Skeletal muscle satellite cell (primary cell): ENCODE data around the gene SERPINA10. TPM values are rescaled to one million over a fixed set of nuclear protein-coding genes. Genes with fewer than 3 reads are reported as not detected.

Source experiments
- H3K27me3 ChIP-seq: 2 replicates; pipeline ENCODE4 v1.7.0; 2013; ENCODE audit warnings: low read length; ENCODE audit not compliant: control insufficient read depth, insufficient read depth
- H3K36me3 ChIP-seq: 2 replicates; pipeline ENCODE4 v1.7.0; 2013; ENCODE audit warnings: mild to moderate bottlenecking, control low read depth, low read length; ENCODE audit not compliant: insufficient read depth
- H3K4me1 ChIP-seq: 2 replicates; pipeline ENCODE4 v1.7.0; 2013; ENCODE audit warnings: low read length; ENCODE audit not compliant: control insufficient read depth, insufficient read depth
- H3K4me2 ChIP-seq: 2 replicates; pipeline ENCODE4 v1.7.0; 2013; ENCODE audit warnings: mild to moderate bottlenecking, low read length
- H3K4me3 ChIP-seq: 2 replicates; pipeline ENCODE4 v1.7.0; 2013; ENCODE audit warnings: low read length
- H3K9ac ChIP-seq: 2 replicates; pipeline ENCODE4 v1.7.0; 2013; ENCODE audit warnings: mild to moderate bottlenecking, low read depth, low read length, moderate library complexity
- H3K9me3 ChIP-seq: replicated peaks from 2 replicates; pipeline ENCODE4 v1.7.0; 2013; ENCODE audit warnings: mild to moderate bottlenecking, control low read depth, low read length
- total RNA-seq: library from RNA; depleted of rRNA; stranded (reverse); fragments of >200 nt; gene quantifications from 2 replicates; pipeline ENCODE4 v1.2.3, GENCODE V29; 2012; rRNA removed

The SERPINA10 gene, protein sequence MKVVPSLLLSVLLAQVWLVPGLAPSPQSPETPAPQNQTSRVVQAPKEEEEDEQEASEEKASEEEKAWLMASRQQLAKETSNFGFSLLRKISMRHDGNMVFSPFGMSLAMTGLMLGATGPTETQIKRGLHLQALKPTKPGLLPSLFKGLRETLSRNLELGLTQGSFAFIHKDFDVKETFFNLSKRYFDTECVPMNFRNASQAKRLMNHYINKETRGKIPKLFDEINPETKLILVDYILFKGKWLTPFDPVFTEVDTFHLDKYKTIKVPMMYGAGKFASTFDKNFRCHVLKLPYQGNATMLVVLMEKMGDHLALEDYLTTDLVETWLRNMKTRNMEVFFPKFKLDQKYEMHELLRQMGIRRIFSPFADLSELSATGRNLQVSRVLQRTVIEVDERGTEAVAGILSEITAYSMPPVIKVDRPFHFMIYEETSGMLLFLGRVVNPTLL
- total RNA-seq, result not detected in 2 replicates

DNA sequence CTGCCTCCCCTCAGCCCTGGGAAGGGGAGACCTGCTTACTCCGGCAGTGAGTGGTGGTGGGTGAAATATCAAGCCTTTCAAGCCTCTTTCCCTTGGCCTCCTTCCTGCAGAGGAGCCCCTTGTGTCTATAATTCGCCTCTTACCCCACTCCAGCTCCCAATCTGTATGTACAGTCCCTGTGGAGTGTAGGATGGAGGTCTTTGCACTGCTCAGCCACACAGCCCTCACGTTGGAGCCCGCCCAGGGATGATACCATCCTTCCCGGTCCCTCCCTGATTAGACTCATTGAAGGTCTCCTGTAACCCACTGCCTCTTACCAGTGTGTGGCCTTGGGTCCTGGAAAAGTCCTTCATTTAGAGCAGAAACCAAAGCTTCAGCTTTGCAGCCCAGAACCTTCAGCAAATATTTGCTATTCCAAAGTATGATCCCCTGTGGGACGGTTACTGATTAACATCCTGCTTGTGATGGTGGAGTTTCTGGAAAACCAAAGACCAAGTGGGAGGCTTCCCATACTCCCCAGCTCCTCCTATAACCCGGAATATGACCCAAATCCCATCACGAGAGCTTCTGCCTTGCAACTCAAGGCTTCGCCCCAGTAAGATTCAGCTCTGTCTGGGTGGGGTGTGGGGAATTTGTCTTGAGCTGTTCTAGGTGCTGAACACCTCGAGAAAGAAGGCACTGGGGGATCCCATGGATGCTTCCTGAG lies at the start of gene SERPINA10:
Gene SERPINA10 (minus strand): TSS at position 397 of the 706 bp plus-strand sequence. CDS start 2,675 bp downstream, outside the sequence.
- Histone ChIP-seq H3K36me3 (no peaks in the 10 kb centered on the region), H3K27me3 (peaks cover 3% of the 10 kb centered on the region), H3K4me3 (no peak within 1 kb of the TSS), H3K4me1 (no peaks in the 10 kb centered on the region), H3K9ac (no peak within 1 kb of the TSS), H3K9me3 (no peaks in the 10 kb centered on the region), H3K4me2 (no peak within 1 kb of the TSS)

DNA sequence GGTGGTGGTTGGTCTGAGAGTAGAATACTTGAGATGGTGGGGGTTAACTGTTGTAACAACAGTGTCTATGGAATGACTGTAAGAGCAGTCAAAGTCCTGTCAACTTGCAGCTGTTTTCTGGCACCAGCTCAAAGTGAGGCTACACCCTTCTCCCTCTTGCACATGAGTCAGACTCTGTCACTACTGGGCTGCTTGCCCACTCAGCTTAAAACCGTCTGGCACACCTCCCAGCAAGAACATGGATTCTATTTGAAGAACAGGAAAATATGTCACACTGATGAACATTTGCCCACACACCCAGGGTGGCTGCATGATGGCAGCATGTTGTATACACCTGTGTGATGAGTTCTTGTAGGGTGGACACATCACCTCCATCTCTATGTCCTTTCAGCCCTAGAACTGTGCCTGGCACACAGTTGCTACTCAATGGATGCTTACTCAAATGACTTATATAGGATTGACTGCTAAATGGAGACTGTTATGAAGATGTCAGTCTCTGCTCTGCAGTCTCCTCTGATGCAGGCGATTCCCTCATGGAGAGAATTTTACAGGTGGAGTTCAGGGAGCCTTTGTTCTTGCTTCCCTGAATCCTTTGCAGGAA lies 49.4 kb upstream of the SERPINA10 start:
- no peaks in the 10 kb centered on the region for H3K36me3 ChIP-seq
- peak overlapping the region; percentile 46 for H3K4me2 ChIP-seq
- H3K9me3 ChIP-seq, result no peaks in the 10 kb centered on the region
- peak overlapping the region; percentile 1 for H3K4me3 ChIP-seq
- H3K9ac ChIP-seq, result no peak overlapping the region
- peaks cover 38% of the 10 kb centered on the region for H3K4me1 ChIP-seq
- H3K27me3 ChIP-seq, result no peaks in the 10 kb centered on the region

DNA sequence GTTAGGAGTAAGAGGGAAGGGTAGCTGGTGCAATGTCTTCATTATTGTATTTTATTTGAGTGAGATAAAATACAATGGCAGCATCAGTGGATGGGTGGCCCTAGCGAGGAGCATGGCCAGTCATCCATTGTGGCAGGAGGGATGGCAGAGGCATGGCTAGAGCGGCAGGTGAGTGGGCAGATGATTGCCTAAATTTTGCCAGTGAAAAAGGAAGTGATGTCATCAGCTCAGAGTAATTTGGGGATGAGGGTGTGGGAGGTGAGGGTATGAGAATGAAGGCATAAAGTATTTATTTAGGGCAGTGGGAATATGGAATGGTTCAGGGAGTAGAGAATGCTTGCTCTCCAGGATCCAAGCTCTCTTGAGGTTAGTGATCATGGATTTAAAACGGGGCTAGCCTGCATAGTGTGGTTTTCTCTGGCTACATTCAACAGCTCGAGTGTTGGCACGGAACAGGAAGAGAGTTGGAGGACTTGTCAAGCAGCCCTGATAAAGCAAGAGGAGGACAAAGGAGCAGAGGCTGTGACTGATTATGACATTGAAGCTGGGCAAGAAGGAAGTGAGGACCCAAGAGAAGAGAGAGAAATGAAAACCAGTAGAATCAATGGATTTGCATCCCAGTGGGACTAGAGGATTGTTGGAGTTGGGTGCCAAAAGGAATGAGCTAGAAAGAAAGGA lies 48.7 kb upstream of the SERPINA10 start:
- Histone ChIP-seq H3K9me3 (no peaks in the 10 kb centered on the region), H3K36me3 (no peaks in the 10 kb centered on the region), H3K4me2 (peak overlapping the region; percentile 46), H3K4me1 (peaks cover 38% of the 10 kb centered on the region), H3K4me3 (peak overlapping the region; percentile 1), H3K27me3 (no peaks in the 10 kb centered on the region), H3K9ac (no peak overlapping the region)

DNA sequence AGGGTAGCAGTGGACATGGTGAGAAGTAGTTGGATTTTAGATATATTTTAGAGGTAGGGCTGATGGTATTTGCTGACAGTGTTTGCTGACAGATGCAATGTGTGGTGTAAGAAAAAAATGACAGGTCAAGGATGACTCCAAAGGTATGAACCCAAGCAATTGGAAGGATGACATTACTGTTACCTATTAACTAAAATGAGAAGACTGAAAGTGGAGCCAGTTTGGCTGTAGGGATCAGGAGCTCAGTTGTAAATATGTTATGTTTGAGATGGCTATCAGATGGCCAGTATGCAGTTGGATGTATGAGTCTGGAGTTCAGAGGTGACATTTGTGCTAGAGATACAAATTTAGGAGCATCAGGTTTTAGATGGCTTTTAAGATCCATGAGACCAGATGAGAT lies 47.5 kb upstream of the SERPINA10 start:
- no peaks in the 10 kb centered on the region for H3K27me3 ChIP-seq
- H3K36me3 ChIP-seq, result no peaks in the 10 kb centered on the region
- H3K9ac ChIP-seq, result no peak overlapping the region
- H3K4me2 ChIP-seq, result no peak overlapping the region
- H3K4me1 ChIP-seq, result peaks cover 28% of the 10 kb centered on the region
- no peaks in the 10 kb centered on the region for H3K9me3 ChIP-seq
- no peak overlapping the region for H3K4me3 ChIP-seq

DNA sequence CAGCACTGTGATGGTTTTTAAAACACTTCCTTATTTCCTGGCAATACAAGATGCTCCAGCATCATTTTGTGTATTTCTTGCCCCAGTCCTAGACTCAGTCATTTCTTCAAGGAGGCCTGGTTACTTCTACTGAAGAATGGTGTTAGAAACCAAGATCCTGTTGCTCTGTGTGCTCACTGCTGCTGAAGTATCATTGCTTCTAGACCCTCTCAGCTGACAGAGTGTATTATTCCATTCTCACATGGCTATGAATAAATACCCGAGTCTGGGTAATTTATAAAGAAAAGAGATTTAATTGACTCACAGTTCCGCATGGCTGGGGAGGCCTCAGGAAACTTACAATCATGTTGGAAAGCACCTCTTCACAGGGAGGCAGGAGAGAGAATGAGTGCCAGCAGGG lies 45.0 kb upstream of the SERPINA10 start:
- Histone ChIP-seq H3K36me3 (no peaks in the 10 kb centered on the region), H3K4me3 (no peak overlapping the region), H3K4me1 (peaks cover 15% of the 10 kb centered on the region), H3K27me3 (no peaks in the 10 kb centered on the region), H3K9me3 (no peaks in the 10 kb centered on the region), H3K9ac (no peak overlapping the region), H3K4me2 (no peak overlapping the region)

DNA sequence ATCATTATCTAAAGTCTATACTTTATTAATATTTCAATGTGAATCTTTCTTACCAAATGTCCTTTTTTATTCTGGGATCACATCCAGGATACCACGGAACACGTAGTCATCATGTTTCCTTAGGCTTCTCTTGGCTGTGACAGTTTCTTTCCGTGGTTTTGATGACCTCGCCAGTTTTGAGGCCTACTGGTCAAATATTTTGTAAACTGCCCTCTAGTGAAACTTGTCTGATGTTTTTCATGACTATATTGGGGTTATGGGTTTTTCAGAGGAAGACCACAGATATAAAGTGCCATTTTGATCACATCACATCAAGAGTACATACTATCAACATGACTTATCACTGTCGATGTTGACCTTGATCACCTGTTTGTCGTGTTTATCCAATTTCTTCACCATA lies 44.2 kb upstream of the SERPINA10 start:
- H3K4me1 ChIP-seq, result peaks cover 9% of the 10 kb centered on the region
- H3K9ac ChIP-seq, result no peak overlapping the region

DNA sequence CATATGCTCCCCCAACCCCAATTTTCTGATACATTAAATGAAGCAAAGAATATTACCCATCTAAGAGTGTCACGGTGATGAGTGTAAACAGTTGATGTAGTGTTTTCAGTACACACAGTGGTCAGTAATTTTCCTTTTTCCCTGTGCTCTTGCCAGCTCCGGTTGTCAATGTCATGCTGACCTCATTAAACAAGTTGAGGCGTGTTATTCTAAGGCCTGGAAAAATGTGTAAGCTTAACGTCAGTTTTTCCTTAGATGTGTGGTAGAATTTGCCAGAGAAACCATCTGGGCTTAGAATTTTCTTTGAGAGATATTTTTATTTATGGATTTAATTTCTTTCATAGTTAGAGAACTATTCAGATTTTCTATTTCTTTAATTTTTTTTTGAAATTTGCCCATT lies 41.8 kb upstream of the SERPINA10 start:
- H3K27me3 ChIP-seq, result no peaks in the 10 kb centered on the region
- H3K4me3 ChIP-seq, result no peak overlapping the region
- H3K4me2 ChIP-seq, result no peak overlapping the region
- no peaks in the 10 kb centered on the region for H3K36me3 ChIP-seq
- no peaks in the 10 kb centered on the region for H3K9me3 ChIP-seq
- no peak overlapping the region for H3K9ac ChIP-seq
- H3K4me1 ChIP-seq, result no peaks in the 10 kb centered on the region

More for the DNA sequence above, 44.2 kb upstream of the SERPINA10 start:
- Histone ChIP-seq H3K4me3 (no peak overlapping the region), H3K9me3 (no peaks in the 10 kb centered on the region), H3K36me3 (no peaks in the 10 kb centered on the region), H3K27me3 (no peaks in the 10 kb centered on the region), H3K4me2 (no peak overlapping the region)

DNA sequence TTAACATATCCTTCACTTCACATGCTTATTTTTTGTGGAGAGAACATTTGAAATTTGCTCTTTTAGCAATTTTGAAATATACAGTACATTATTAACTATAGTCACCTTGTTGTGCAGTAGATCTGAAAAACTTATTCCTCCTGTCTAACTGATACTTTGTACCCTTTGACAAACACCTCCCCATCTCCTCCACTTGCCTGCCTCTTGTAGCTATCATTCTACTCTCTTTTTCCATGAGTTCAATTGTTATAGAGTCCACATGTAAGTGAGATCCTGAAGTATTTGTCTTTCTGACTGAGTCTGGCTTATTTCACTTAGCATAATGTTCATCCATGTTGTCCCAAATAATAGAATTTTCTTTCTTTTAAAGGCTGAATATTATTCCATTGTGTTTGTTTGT lies 39.5 kb upstream of the SERPINA10 start:
- no peaks in the 10 kb centered on the region for H3K9me3 ChIP-seq
- no peak overlapping the region for H3K4me2 ChIP-seq
- no peaks in the 10 kb centered on the region for H3K27me3 ChIP-seq
- H3K36me3 ChIP-seq, result no peaks in the 10 kb centered on the region
- H3K4me3 ChIP-seq, result no peak overlapping the region
- H3K9ac ChIP-seq, result no peak overlapping the region
- no peaks in the 10 kb centered on the region for H3K4me1 ChIP-seq

DNA sequence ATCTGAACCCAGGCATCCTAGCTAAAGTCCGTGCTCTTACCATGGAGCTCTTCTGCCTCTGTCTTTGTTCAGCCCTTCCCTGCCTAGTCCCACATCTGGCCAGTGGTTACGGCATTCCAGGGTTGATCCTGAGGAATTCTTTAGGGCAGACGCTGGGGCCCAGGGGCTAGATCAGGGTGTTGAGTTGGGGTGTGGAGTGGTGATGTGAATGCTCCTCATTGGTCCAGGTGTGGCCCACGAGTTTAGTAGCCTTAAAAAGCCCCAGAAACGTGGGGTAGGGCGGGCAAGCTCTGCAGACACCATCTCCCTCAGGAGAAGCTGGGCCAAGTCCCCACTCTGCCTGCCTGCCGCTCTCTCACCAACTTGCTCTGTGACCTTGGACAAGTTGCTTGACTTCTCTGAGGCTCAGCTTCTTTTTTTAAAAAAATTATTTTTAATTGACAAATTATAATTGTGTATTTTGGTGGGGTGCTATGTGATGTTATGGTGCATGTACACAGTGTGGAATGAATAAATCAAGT lies 39.1 kb upstream of the SERPINA10 start:
- no peaks in the 10 kb centered on the region for H3K9me3 ChIP-seq
- H3K36me3 ChIP-seq, result no peaks in the 10 kb centered on the region
- no peak overlapping the region for H3K9ac ChIP-seq
- no peak overlapping the region for H3K4me2 ChIP-seq
- H3K4me1 ChIP-seq, result no peaks in the 10 kb centered on the region
- H3K27me3 ChIP-seq, result no peaks in the 10 kb centered on the region
- no peak overlapping the region for H3K4me3 ChIP-seq

DNA sequence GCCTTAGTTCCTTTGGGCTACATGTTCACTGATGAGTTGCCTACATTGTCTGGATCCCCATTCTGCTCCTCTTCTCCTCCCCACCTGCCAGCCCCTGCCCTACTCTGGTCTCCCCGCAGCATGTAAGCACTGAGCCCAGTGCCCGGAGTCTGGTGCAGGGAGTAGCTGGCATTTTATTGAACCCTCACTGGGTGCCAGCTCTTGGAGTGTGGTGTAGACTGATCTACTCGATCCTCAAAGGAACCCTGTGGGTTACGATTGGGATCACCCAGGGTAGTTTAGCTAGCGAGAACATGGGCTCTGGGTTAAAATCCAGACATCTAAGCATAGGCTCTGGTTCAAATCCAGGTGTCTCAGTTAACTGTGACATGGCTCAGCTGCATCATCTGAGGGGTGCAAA lies 38.4 kb upstream of the SERPINA10 start:
- no peaks in the 10 kb centered on the region for H3K27me3 ChIP-seq
- H3K9ac ChIP-seq, result no peak overlapping the region
- no peaks in the 10 kb centered on the region for H3K9me3 ChIP-seq
- H3K4me1 ChIP-seq, result no peaks in the 10 kb centered on the region
- H3K36me3 ChIP-seq, result no peaks in the 10 kb centered on the region
- H3K4me3 ChIP-seq, result no peak overlapping the region
- no peak overlapping the region for H3K4me2 ChIP-seq

DNA sequence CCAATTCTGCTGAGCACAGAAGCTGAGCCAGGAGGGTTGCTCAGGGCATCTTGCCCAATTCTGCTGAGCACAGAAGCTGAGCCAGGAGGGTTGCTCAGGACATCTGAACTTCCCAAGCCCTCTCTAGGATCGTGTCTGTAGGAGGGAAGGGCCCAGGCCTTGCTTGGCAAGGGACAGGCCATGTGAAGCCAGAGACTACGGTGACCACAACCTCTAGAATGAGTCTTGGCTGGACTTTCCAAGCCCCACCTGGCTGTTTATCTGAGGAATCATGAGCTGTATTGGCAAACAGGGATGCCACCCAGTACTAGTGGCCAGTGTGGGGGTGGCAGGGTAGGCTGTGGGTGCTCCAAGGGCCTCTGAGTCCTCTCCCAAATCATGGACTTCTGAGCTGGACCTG lies 37.8 kb upstream of the SERPINA10 start:
- Histone ChIP-seq H3K27me3 (no peaks in the 10 kb centered on the region), H3K36me3 (no peaks in the 10 kb centered on the region), H3K4me3 (no peak overlapping the region), H3K4me1 (no peaks in the 10 kb centered on the region), H3K9me3 (no peaks in the 10 kb centered on the region), H3K9ac (no peak overlapping the region), H3K4me2 (no peak overlapping the region)
